GM18870 (cell line): ENCODE data around the gene ACTL8.

ENCODE experiments used
- ATAC-seq: cut with Tn5 transposase; IDR thresholded peaks from one replicate; pipeline ENCODE4 v1.9.1; 2021; ENCODE audit warnings: moderate library complexity; ENCODE audit not compliant: unreplicated experiment

ACTL8 gene

GRCh38 chr1:17768651-17769241 lies 13.6 kb downstream of the ACTL8 start:
- no peak for ATAC-seq

- no peak for ATAC-seq
Observed at GRCh38 chr1:17770983-17771382, 15.8 kb downstream of the ACTL8 start.

GRCh38 chr1:17772615-17773212 lies 17.6 kb downstream of the ACTL8 start:
- no peak for ATAC-seq

GRCh38 chr1:17773591-17774326 lies 18.6 kb downstream of the ACTL8 start:
- ATAC-seq, result no peak

GRCh38 chr1:17774452-17774851 lies 19.3 kb downstream of the ACTL8 start:
- no peak for ATAC-seq

- no peak for ATAC-seq
Observed at GRCh38 chr1:17775796-17776195, 20.7 kb downstream of the ACTL8 start.

GRCh38 chr1:17776426-17776825 lies 21.3 kb downstream of the ACTL8 start:
- ATAC-seq, result no peak

GRCh38 chr1:17777330-17777729 lies 22.2 kb downstream of the ACTL8 start:
- no peak for ATAC-seq

GRCh38 chr1:17777818-17778217 lies 22.7 kb downstream of the ACTL8 start:
- no peak for ATAC-seq

GRCh38 chr1:17780916-17781315 lies 25.8 kb downstream of the ACTL8 start:
- no peak for ATAC-seq

GRCh38 chr1:17789926-17790325 lies 34.8 kb downstream of the ACTL8 start:
- no peak for ATAC-seq

GRCh38 chr1:17790383-17791054 lies 35.4 kb downstream of the ACTL8 start:
- ATAC-seq, result no peak

- no peak for ATAC-seq
Observed at GRCh38 chr1:17791055-17791390, 35.9 kb downstream of the ACTL8 start.

GRCh38 chr1:17791480-17791879 lies 36.3 kb downstream of the ACTL8 start:
- no peak for ATAC-seq

- ATAC-seq, result no peak
Observed at GRCh38 chr1:17792421-17792820, 37.3 kb downstream of the ACTL8 start.

GRCh38 chr1:17795081-17795809 lies 40.1 kb downstream of the ACTL8 start:
- ATAC-seq, result no peak

- no peak for ATAC-seq
Observed at GRCh38 chr1:17795836-17796645, 40.9 kb downstream of the ACTL8 start.

GRCh38 chr1:17797478-17797877 lies 42.3 kb downstream of the ACTL8 start:
- ATAC-seq, result no peak

GRCh38 chr1:17798011-17798410 lies 42.9 kb downstream of the ACTL8 start:
- no peak for ATAC-seq

- ATAC-seq, result no peak
Observed at GRCh38 chr1:17798799-17799382, 43.8 kb downstream of the ACTL8 start.
